CD4-positive, alpha-beta T cell treated with Interleukin-15 for 1 hour (primary cell): ENCODE results near the gene TEAD3.

Source experiments
- DNase-seq: peaks from one replicate; pipeline ENCODE4 v3.0.0-alpha.2; 2020

The TEAD3 gene

GRCh38 chr6:35474131-35474941, 22.5 kb downstream of the TEAD3 start:
- no peak for DNase-seq

DNA sequence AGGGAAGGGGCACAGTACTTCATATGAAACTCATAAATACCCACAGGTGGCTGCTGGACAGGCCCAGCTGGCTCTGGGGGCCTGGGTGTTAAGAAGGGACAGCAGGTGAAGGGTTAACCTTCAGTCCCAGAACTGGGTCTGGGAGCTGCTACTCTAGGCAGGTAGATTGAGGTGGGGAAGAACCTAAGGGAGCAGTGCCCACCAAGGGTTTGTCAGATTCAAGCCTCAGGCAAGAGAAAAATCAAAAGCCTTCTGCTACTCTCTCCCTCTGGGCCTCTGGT, 23.1 kb downstream of the TEAD3 start:
- no peak for DNase-seq

DNA sequence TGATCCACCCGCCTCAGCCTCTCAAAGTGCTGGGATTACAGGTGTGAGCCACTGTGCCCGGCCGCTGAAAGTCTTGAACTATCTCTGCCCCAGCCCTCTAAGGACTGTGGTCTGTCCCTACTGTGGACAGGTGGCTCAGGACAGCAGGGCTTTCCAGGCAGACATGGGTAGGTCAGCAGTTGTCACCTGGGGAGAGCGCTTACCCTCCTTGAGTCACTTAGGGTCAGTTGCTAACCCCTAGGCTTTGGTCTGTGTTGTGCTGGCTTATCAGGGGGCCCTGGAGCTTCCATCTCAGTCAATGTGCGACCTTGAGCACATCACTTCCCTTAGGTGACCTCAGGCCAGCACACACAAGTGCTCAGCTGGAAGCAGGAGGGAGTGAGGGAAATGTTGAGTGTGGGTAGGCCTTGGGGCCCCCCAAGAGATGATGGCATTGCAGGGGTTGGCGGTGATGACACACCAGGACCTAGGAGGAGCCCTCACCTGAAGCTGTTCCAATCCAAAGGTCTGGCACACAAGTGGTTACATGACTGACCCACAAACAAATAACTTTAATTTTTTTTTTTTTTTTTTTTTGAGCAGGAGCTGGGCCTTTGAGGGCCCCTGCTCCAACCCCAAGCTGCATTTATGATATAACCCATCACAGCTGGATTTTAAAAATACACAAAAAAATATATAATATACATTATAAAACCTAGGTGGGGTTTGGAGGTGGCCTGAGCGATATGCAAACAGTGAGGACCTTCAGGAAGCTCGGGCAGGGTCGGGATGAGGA, 23.6 kb downstream of the TEAD3 start:
- DNase-seq = no peak

DNA sequence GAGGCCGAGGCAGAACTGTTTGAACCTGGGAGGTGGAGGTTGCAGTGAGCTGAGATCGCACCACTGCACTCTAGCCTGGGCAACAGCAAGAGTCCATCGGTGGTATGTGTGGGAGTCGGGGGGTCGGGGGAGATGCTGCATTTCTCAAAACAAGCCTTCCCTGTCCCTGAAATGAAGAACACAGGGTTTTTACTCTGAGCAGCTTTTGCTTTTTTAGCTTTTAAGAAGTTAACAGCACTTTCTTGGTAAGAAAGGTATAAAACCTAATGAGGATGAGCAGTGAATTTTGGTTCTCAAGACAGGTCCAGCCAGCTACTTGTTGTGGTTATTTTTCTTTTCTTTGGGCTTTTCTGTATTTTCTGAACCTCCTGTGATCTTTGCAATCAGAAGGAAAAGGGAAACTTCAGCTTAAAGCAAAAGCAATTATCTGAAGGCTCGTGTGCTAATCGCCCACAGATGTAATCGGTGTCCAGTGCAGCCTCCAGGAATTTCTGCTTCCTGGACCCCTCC, 25.0 kb downstream of the TEAD3 start:
- no peak for DNase-seq

DNA sequence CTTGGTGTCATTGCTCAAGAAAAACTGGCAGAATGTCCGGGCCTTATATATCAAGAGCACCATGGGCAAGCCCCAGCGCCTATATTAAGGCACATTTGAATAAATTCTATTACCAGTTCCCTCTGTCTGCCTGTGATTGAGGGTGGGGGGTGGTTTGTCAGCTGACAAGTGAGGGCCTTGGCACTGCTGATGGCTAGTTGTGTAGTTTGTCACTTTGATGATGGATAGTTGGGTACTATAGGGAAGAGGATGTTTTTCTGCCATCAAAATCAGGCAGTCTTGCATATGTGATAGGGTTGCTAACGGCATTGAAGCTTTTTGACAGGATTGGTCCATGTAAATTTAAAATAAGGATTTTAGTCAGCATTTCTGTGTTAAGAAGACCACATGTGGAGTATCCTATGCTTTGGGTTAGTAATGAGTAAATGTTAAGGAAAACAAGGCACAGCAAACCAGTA, 26.2 kb downstream of the TEAD3 start:
- DNase-seq = no peak

- DNase-seq = peak; percentile 22
Measured at GRCh38 chr6:35469751-35470662, 26.9 kb downstream of the TEAD3 start.

DNA sequence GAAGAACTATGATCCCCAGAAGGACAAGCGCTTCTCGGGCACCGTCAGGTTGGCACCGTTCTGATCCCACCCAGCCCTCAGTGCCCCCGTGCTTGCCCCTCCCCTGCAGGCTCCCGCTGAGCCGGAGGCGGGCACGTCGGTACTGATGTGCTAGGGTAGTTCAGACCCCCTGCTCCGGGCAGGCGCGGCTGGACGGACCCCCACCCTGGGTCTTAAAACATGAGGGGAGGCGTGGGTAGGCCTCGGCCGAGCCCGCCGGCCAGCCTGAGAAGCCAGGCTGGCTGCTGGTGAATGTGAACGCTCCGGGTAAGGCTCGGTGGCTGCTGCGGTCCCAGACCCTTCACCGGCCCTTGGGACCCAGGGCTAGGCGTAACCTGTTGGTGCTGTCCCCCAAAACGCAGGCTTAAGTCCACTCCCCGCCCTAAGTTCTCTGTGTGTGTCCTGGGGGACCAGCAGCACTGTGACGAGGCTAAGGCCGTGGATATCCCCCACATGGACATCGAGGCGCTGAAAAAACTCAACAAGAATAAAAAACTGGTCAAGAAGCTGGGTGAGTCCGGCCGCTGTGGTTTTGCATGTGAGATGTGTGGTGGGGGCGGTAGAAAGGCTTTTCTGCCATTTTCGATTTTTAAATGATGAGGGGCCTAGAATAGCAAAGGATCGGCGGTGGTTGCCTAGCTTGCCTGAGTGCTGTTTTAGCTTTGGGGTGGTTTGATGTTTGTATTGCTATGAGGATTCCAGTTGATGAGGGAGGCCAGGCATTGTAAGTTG, 27.7 kb downstream of the TEAD3 start:
- no peak for DNase-seq

- DNase-seq = peak; percentile 97
Measured at GRCh38 chr6:35468181-35468979, 28.5 kb downstream of the TEAD3 start, which contains the start of gene RPL10A. Gene RPL10A, plus strand, starts transcription at chr6:35468401. Its CDS starts 34 bp downstream, at chr6:35468435.

DNA sequence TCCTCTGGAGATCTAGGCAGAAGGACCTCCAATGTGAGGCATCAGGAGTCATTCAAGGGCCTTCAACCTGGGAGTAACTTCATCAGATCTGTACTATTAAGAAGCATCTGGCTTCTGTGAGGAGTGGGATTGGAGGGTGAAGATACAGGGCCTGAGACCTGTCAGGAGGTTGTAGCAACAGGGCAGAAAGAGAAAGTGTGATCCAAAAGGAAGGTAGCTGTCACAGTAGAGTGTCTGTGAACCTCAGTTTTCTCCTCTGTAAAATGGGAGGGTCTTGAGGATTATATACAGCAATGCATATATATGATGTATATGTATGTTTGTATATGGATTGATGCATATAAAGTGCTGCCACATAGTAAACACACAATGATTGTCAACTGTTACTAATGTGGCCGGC, 31.2 kb downstream of the TEAD3 start:
- DNase-seq = no peak

DNA sequence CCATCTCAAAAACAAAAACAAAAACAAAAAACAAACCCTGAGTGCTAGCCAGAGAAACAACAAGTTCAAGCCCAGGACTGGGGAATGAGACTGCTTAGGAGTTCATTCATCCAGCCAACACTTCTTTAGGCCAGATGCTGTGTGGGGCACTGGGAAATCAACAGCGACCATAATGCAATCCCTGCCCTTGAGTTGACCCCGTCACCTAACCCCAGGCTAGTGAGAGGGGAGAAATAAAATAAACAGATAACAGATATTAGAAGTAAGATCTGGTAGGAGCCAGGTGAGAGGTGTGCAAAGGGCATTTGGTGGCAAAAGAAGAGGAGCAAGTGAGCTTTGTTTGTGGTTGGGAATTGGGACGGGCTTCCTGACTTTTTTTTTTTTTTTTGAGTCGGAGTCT, 33.6 kb downstream of the TEAD3 start:
- DNase-seq = no peak

- no peak for DNase-seq
Measured at GRCh38 chr6:35461270-35461669, 35.6 kb downstream of the TEAD3 start.

DNA sequence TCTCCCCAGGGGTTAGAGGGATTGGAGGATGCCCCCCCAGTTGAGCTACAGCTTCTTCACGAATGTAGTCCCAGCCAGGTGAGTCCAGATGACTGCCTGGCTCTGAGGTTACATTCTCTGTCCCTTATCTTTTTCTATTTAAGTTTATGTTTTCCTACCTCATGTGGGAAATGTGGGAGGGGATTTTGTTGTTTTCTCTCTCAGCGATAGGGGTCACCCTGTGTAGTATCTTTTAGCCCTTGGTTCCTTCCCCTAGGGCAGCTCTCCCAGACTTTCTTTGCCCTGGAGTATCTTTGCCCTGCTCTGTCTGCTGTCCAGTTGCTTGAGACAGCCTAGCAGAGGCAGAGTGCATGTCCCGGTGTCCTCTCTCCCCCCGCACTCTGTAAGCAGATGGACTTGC, 39.0 kb downstream of the TEAD3 start:
- no peak for DNase-seq

DNA sequence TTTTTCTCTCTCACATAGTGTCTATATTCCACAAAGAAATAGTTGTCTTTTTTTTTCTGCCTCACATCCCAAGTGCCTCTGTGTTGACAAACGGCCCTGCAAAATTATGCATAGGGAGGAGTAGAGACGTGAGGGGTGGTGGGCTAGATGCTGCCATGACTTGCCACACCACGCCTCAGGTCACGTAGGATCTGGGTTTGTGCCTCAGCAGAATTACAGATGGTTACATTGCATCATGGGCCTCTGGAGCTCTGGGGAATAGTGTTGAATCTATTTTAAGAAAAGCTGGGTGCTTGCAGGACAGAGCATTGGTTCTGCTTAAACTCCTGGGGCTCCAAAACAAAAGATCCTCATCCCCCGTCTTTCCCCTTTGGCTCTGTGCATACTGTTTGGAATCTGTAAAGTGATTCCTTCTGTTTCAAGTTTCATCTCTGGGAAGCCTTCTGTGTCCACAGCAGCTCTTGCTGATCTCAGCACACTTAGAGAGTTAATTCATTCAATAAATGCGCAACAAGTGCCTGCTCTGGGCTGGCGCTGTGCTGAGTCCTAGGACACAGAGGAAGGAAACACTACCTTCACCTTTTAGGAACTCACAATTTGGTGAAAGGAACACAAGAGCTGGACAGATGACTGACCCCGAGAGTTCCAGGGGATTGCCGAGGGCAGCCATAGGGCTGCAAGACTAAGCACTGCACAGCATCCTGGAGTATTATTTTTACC, 42.3 kb downstream of the TEAD3 start:
- no peak for DNase-seq

DNA sequence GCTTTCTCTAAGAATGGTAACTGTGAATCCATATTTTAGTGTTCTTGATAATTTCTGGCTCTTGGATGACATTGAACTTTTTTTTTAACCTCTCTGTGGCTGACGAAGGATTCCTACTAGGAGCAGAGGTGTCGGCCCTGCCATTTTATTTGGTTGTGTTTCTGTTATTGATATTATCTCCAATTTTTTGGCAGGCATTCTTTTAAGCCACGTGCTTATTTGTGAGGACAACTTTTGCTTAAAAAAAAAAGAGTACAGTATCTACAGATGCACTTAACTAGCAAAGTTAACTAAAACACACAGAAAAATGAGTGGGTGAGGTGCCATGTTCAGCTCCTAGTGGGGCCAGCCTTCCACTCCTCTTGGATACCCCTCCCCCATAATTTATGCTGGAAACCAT, 43.6 kb downstream of the TEAD3 start:
- DNase-seq = no peak

- DNase-seq = peak; percentile 92
Measured at GRCh38 chr6:35452183-35453090, 44.4 kb downstream of the TEAD3 start, which contains the start of gene FANCE. Gene FANCE, plus strand, starts transcription at chr6:35452338. Its CDS starts 208 bp downstream, at chr6:35452546.

DNA sequence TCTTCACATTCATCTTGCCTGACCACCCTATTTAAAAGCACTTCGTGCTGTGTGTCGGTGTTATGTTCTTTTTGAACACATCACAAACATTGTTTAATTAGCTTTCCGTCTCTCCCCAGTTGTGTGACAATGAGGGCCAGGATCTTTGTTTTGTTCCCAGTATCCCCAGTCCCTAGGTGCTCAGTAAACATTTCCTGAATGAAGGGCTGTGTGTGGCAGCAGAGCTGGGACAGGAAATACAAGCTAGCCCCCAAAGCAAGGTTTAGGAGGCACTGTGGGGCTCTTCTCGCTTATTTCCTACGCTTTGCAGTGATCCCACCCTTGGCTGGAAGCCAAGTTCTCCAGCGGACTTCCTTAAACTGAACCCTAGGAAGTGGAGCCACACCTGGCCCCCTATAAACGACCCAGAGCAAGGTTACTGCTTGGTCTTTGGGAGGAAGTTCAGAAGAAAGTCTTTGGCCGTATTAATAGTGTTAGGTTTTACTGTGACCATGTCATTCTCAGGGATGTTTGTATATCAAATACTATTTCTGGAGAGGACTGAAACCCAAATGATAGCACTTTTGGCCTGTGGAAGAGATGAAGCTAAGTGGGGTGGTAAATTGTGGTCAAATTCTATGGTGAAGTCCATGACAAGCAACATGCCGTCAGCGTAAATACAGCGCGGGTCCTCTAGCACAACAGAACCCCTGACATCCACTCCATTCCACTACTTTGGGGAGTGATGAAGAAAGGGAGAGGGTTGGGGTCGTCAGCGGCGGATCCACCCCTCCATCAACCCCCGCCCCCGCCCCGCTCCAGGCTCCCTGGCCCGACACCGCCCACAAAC, 45.3 kb downstream of the TEAD3 start:
- no peak for DNase-seq

GRCh38 chr6:35449287-35449881, 47.5 kb downstream of the TEAD3 start:
- DNase-seq = peak; percentile 29

GRCh38 chr6:35448191-35448590, 48.7 kb downstream of the TEAD3 start:
- no peak for DNase-seq
